ENCODE results near the gene PRIM1.
"Not testable (repeated sequence)": the region's sequence is repeated elsewhere in the genome, so short reads cannot be mapped to it uniquely, and the experiment has no call there.

Gene PRIM1

DNA sequence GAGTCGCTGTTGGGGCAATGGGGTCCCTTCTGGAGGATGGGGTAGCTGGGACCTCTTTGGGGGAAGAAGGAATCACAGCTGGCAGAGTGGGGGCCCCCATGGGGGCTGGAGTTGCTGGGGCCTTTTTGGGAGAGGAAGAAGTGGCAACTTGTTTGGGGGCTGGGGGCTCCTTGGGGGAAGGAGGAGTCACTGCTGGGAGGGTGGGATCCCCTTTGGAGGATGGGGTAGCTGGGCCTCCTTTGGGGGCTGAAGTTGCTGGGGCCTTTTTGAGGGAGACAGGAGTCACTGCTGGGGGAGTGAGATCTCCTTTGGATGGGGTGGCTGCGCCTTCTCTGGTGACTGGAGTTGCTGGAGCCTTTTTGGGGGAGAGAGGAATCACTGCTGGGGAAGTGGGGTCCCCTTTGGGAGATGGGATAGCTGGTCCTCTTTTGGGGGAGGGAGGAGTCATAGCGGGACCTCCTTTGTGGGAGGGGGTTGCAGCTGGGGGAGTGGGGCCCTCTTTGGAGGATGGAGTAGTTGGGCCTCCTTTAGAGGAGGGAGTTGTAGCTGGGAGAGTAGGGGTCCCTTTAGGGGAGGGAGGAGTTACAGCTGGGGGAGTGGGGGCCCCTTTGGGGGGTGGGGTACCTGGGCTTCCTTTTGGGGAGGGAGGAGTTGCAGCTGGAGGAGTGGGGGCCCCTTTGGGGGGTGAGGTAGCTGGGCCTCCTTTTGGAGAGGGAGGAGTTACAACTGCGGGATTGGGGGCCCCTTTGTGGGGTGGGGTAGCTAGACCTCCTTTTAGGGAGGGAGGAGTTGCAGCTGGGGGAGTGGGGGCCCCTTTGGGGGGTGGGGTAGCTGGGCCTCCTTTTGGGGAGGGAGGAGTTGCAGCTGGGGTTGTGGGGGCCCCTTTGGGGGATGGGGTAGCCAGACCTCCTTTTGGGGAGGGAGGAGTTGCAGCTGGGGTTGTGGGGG, 34.9 kb downstream of the PRIM1 start:
- DNase-seq (ENCODE audit: low spot score), result no peak

DNA sequence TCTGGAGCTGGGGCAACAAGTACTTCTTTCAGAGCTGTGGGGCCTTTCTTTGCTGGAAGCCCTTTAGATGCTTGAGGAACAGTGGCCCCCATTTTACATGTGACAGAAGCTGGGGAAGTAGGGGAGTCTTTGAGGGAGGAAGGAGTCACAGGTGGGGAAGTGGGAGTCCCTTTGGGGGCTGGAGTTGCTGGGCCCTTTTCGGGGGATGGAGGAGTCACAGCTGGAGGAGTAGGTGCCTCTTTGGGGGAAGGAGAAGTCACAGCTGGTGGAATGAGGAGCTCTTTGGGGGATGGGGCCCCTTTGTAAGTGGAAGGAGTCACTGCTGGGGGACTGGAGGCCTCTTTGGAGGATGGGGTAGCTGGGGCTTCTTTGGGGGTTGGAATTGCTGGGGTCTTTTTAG, 35.7 kb downstream of the PRIM1 start:
- DNase-seq (ENCODE audit: low spot score), result no peak

DNA sequence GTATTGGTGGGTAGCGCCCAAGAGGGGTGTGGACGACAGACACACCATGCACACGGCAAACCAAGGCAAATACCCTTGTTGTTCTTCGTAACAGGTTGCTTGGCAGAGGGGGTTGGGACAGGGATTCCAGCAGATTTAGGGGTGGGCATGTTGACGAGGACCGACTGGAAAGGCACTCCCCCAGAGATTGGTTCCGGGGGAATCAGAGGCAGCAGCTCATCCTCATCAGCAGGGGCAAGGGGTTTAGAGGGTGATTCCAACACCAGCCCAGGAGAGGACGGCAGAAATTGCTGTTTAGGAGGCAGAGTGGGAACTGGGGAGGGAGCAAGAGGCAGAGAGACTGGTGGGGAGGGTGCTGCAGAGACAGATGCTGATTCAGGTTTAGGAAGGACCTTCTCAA, 36.3 kb downstream of the PRIM1 start:
- DNase-seq (ENCODE audit: low spot score), result no peak

DNA sequence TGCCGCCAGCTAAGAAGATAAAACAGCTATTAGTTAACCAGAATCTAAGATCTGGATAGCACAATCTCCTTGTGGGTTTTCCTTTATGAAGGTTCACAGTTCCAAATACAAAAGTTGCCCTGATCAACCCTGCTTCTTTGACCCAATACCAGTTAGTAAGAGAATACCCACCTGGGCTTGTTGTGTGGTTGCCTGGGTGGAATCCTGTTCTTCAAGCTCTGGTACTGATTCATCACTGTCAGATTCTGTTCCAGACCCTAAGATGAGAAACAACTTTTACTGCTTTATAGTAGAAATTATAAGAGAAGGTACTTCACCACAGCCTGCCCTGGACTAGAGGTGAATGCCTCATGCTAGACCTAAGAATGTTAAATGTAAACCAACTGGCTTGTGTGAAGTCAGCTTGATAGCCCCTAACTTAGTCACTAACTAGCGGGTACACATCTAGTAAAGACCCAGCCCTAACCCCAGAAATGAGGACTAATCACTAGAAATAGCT, 37.6 kb downstream of the PRIM1 start:
- no peak for DNase-seq (ENCODE audit: low spot score)

DNA sequence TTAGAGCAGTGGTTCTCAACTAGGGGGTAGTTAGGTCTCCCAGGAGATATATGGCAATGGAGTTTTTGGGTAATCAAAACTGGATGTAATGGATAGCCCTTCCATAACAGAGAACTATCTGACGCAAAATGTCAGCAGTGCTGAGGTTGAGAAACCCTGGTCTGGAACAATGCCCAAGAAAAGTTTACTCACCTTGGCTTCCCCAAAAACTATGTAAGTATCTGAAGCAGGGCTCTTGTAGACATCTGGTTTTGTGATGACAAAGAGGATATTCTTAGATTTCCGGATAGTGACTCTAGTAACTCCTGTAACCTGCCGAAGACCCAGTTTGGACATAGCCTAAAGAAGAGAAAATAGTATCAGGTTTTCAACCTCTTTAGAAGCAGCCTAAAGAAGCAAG, 38.8 kb downstream of the PRIM1 start:
- DNase-seq (ENCODE audit: low spot score), result no peak

DNA sequence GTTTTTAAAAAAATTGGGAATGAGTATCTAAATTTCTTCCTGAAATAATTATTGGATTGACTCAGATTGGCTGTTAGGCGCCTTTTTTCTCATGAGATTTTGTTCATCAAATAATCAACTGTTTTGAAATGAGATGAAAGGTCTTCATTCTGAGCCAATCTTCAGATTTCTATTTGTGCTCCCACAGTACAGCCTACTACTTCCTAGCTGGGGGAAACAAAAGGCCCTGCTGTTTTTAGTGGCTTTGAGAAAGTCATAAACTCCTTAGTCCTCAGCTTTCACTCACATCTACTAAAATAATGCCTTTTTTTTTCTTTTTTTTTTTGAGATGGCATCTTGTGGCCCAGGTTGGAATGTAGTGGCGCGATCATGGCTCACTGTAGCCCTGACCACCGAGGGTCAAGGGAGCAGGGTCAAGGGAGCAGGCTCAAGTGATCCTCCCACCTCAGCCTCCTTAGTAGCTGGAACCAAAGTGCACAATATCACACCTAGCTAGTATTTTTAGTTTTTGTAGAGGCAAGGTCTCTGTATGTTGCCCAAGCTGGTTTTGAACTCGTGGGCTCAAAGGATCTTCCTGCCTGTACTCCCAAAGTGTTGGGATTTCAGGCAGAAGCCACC, 42.3 kb downstream of the PRIM1 start:
- no peak for DNase-seq (ENCODE audit: low spot score)

DNA sequence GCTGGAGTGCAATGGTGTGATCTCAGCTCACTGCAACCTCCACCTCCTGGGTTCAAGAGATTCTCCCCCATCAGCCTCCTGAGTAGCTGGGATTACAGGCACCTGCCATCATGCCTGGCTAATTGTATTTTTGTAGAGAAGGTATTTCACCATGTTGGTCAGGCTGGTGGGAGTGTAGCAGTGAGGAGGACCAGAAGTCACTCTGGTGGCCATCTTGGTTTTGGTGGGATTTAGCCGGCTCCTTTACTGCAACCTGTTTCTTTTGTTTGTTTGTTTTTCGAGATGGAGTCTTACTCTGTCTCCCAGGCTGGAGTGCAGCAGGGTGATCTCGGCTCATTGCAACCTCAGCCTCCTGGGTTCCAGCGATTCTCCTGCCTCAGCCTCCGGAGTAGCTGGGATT, 47.6 kb downstream of the PRIM1 start:
- not testable (repeated sequence) for DNase-seq (ENCODE audit: low spot score)

DNA sequence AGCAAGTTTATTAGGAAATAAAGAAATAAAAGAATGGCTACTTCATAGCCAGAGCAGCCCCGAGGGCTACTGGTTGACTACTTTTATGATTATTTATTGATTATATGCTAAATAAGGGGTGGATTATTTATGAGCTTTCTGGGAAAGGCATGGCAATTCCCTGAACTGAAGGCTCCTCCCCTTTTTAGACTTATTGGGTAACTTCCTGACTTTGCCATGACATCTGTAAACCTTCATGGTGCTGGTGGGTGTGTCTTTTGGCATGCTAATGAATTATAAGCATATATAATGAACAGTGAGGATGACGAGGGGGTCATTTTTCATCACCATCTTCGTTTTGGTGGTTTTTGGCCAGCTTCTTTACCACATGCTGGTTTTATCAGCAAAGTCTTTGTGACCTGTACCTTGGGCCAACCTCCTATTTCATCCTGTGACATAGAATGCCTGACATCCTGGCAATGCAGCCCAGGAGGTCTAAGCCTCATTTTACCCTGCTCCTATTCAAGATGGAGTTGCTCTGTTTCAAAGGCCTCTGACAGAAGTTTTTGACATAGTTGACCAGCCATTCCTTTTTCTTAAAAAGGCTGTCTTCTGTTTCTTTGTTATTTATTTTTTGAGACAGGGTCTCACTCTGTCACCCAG, 53.0 kb downstream of the PRIM1 start:
- no peak for DNase-seq (ENCODE audit: low spot score)

DNA sequence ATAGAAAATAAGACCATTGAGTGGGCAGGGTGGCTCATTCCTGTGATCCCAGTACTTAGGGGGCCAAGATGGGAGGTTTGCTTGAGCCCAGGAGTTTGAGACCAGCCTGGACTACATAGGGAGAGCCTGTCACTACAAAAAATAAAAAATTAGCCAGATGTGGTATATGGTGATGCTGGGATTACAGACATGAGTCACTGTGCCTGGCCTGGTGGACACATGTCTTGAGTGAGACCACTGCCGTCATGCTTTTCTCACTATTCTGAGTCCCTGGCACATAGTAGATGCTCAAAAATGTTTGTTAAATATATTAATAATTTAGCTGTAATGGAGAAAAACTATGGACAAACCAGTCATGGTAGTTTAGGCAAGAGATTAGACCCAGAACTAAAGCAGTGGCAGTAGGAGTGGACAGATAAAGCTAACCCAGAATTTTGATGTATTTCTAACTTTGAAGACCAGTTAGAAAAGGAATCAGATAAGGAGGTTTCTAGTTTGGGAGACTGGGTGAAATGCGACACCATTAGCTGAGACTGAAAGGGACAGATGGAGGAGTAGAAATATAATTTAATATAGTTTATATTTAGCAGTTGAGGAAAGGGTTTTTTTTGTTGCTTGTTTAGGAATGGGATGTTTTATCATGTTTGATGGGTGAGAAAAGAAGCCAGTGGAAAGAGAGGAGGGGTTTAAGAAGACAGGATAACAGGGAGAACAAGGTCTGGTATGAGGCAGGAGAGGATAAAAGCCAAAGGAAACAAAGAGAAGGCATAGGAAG, 56.6 kb downstream of the PRIM1 start:
- no peak for DNase-seq (ENCODE audit: low spot score)

DNA sequence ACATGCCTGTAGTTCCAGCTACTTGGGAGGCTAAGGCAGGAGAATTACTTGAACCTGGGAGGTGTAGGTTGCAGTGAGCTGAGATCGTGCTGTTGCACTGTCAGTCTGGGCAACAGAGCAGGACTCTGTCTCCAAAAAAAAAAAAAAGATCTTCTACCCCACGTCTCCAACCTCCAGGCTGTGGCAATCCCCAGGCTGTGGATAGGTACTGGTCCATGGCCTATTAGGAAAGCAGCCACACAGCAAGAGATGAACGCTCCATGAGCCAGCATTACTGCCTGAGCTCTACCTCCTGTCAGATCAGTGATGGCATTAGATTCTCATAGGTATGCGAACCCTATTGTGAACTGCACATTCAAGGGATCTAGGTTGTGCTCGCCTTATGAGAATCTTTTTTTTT, 58.0 kb downstream of the PRIM1 start:
- DNase-seq (ENCODE audit: low spot score), result no peak

DNA sequence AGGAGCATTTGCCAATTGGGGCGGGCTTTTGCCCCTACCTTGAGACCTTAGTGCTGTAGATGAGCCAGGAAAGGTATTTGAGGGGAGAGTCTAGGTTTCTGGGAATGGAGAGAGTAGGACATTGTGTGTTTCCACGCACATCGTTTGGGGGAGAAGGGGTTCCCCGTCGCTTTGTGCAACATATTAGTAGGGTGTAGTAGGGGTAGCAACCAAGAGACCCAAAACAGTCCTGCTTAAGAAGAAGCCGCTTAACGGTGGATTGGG, 63.3 kb downstream of the PRIM1 start:
- no peak for DNase-seq (ENCODE audit: low spot score)

DNA sequence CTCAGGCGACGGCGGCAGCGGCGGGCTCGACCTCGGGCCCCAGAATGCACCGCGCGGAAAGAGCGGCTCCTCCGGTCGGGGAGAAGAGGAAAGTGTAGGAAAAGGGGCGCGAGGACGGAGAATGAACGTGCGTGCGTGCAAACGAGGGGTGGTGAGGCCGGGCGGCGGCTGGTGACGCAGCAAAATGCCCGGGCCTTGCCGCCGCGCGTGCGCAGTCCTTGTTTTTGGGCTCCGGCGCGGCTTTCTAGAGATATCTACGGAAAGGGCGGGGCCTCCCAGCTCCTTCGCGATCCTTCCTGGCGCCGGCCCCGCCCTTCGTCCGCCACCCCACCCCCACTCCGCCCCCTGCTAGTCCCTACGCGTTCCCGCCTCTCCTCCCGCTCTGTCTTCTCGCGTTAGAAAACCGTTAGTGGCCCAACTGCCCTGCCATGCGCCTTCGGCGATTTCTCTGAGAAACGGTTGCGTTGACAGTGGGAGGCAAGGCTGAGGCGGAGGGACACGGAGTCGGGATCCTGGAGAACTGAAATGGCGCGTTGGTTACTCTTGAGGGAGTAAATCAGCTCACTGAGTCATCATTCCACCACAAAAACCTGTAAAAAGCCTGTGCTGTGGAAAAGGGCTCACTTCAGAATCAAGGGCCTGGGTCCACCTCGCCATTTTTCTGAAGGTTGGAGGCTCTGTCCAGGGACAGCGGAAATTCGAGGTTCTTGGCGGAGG, 63.8 kb downstream of the PRIM1 start, which contains the start of gene PTGES3:
TSS of gene PTGES3 (minus strand) at position 156 of the 717 bp plus-strand sequence. CDS start 285 bp downstream, outside the sequence.
- peak; percentile 99 for DNase-seq (ENCODE audit: low spot score)

DNA sequence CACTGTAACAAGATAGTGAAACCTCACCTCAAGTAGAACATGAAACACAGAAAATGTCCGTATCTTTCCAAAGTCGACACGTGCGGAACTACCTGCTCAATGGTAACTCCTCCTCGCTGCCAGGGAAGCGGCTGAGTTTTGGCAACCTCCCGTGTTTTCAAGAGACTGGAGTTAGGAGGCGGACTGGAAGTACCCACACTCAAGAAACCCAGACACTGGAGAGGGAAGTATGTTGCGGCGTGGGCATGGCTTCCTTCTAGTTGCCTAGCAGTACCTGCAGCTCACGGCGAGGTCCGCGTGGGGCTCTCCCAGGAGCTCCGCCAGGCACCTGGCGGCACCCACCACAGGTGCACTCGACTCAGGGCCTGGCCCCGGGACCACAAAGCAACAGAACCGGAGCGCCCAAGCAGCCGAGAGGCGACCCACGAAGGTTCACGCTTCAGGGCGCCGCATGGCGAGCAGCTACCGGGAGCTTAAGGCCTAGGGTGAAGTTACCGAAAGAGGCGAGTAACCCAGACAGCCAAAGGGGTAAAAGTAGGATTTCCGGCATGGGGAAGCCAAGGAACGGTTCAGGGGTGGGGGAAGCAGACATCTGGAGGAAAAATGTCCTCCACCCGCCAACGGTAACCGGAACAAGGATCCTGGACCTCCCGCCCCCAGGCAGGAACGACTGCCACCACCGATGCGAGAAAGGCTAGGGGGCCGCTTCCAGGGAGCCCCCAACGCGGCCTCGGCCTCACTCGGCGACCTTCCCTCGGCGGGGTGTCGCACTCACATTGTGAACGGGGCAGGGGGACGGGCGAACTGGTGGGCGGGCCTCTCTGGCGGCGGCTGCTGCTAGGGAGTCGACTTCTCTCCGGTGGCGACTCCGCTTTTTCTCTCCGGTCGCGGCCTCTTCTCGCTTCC, 64.6 kb downstream of the PRIM1 start:
- no peak for DNase-seq (ENCODE audit: low spot score)

DNA sequence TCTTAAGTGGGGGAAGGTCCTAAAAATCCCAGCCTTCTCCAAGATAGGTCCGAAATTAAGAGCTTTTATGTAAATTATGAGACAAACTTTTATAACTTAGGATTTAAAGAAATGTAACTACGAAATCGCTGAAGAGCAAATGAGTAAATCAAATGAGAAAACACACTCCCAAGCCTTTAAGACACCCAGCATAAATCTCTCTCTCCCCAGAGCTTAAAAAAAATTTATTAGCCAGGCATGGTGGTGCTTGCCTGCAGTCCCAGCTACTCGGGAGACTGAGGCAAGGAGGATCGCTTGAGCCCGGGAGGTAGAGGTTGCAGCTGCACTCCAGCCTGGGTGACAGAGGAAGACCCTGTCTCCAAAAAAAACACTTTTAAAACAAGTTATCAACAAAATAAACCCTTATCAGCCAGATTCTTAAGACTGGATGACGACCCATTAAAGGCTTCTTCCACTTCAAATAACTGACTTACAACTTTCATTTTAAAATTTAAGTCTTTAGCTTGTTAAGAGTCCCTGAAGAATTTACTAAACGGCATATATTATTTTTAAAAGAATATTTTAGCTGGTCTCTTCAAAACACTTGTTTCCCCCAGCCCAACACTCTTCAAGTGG, 67.3 kb downstream of the PRIM1 start:
- DNase-seq (ENCODE audit: low spot score), result no peak

DNA sequence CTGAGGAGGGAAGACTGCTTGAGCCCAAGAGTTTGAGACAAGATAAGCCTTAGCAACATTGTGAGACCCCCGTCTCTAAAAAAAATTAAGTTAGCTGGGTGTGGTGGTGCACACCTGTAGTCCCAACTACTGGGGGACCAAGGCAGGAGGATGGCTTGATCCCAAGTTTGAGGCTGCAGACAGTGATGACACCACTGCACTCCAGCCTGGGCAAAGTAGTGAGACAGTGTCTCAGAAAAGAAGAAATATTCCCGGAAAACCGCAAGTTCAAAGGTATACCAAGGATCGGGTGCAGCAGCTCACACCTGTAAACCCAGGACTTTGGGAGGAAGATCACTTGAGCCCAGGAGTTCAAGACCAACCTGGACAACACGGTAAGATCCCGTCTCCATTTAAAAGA, 69.8 kb downstream of the PRIM1 start:
- DNase-seq (ENCODE audit: low spot score), result no peak
